HepG2 (cell line): ENCODE data around the gene ENO3. TPM values are rescaled to one million over a fixed set of nuclear protein-coding genes. Genes with fewer than 3 reads are reported as not detected.

Experiments used
- ZNF629 ChIP-seq: sonication (generic); formaldehyde crosslinking; conservative IDR thresholded peaks from 2 replicates; pipeline ENCODE4 v1.5.0; 2020; ENCODE audit warnings: missing genetic modification reagents
- ZNF737 ChIP-seq: sonication (generic); formaldehyde crosslinking; IDR thresholded peaks from 2 replicates; pipeline ENCODE4 v1.5.0; 2020; ENCODE audit warnings: missing genetic modification reagents, mild to moderate bottlenecking, borderline replicate concordance
- polyA plus RNA-seq, 8 experiments: library from polyadenylated mRNA; depleted of rRNA in 3 of 8; stranded (reverse) in 7 of 8; unstranded in 1 of 8; fragments of >200 nt; fragmentation: Illumina TruSeq in 4 of 8; extraction: Trizol in 4 of 8; gene quantifications; 2 replicates each; pipeline versions ENCODE4 v1.2.1 to v1.2.3, GENCODE V29; 2011 to 2016; ENCODE audit warnings: low read depth in 4 of 8, missing spikeins in 1 of 8, mixed read lengths in 1 of 8; ENCODE audit not compliant: insufficient read depth in 1 of 8
- total RNA-seq, 5 experiments: library from RNA; depleted of rRNA; stranded (reverse); fragments of >200 nt; fragmentation: Illumina TruSeq; extraction: Trizol; gene quantifications; 2 replicates each; pipeline ENCODE4 v1.2.3, GENCODE V29; 2016; ENCODE audit warnings: low read depth in 1 of 5
- TF ChIP-seq, protein P1 (sequence below): sonication (generic); formaldehyde crosslinking; IDR thresholded peaks from 2 replicates; pipeline ENCODE4 v1.4.0; 2020; ENCODE audit warnings: missing genetic modification reagents
- TF ChIP-seq, protein P2 (sequence below): sonication (generic); formaldehyde crosslinking; IDR thresholded peaks from 2 replicates; pipeline ENCODE4 v1.5.0; 2020; ENCODE audit warnings: mild to moderate bottlenecking, missing genetic modification reagents, borderline replicate concordance

Gene ENO3
- total and polyA plus RNA-seq, 2 of the 13 experiments (the other 11 are each of a cell fraction or from before 2014, with no cell fraction given): 59.8 to 69.8 TPM

DNA sequence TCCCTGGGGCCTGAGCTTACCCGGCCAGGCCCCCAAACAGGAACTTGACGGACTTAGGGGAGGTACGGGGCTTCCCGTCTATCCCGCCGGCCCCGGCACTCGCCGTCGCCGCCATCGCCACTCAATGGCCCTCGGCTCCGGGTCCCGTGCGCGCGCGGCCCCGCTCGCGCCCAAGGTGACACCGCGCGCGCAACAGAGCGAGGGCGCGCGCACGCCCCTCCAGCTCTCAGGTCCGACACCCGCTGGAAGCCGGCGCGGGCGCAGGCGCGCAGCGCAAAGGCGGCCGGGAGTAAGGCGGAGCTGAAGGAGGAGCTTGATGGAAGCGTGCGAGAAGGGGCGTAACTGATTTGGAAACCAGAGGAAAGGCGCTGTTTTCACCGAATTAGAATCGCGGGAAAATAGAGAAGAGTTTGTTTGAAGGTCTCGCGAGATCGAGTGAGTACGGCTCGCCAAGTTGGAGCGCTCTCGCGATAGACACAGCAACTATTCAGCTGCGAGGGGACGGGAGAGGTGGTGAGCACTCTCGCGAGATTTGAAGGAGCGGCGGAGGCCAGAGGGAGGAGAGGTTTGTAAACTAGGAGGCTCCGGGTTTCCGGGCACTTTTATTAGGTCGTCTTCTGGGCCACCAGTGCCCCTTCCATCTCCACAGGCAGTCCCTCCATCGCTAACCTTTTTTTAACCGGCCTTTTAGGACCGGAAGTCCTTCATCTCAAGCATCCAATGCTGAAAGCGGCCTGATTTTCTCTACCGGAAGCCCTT lies 10.9 kb upstream of the ENO3 start, which contains the start of the genes RNF167 and SLC25A11 (continued):
- TF ChIP-seq, protein P1, sequence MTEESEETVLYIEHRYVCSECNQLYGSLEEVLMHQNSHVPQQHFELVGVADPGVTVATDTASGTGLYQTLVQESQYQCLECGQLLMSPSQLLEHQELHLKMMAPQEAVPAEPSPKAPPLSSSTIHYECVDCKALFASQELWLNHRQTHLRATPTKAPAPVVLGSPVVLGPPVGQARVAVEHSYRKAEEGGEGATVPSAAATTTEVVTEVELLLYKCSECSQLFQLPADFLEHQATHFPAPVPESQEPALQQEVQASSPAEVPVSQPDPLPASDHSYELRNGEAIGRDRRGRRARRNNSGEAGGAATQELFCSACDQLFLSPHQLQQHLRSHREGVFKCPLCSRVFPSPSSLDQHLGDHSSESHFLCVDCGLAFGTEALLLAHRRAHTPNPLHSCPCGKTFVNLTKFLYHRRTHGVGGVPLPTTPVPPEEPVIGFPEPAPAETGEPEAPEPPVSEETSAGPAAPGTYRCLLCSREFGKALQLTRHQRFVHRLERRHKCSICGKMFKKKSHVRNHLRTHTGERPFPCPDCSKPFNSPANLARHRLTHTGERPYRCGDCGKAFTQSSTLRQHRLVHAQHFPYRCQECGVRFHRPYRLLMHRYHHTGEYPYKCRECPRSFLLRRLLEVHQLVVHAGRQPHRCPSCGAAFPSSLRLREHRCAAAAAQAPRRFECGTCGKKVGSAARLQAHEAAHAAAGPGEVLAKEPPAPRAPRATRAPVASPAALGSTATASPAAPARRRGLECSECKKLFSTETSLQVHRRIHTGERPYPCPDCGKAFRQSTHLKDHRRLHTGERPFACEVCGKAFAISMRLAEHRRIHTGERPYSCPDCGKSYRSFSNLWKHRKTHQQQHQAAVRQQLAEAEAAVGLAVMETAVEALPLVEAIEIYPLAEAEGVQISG: peak; percentile 48; the same call in 1 of the 2 replicates
- TF ChIP-seq ZNF629 (no peak), ZNF737 (CRISPR knock-in tag) (no peak)
- TF ChIP-seq, protein P2, sequence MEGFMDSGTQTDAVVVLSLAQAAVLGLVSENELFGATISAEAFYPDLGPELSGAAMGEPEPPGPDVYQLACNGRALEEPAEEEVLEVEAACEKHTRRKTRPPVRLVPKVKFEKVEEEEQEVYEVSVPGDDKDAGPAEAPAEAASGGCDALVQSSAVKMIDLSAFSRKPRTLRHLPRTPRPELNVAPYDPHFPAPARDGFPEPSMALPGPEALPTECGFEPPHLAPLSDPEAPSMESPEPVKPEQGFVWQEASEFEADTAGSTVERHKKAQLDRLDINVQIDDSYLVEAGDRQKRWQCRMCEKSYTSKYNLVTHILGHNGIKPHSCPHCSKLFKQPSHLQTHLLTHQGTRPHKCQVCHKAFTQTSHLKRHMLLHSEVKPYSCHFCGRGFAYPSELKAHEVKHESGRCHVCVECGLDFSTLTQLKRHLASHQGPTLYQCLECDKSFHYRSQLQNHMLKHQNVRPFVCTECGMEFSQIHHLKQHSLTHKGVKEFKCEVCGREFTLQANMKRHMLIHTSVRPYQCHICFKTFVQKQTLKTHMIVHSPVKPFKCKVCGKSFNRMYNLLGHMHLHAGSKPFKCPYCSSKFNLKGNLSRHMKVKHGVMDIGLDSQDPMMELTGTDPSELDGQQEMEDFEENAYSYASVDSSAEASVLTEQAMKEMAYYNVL (CRISPR knock-in tag): no peak
